GM18517 (cell line): ENCODE results near the gene ARHGAP24.
"Not testable (repeated sequence)": the region's sequence is repeated elsewhere in the genome, so short reads cannot be mapped to it uniquely, and the experiment has no call there.

Experiments
- ATAC-seq: cut with Tn5 transposase; IDR thresholded peaks from one replicate; pipeline ENCODE4 v1.9.1; 2021; ENCODE audit warnings: mild to moderate bottlenecking, moderate library complexity; ENCODE audit not compliant: unreplicated experiment

Gene ARHGAP24

GRCh38 chr4:85993641-85994040, 518.7 kb downstream of the ARHGAP24 start:
- no peak for ATAC-seq

GRCh38 chr4:85994576-85994975, 519.6 kb downstream of the ARHGAP24 start:
- ATAC-seq = no peak

GRCh38 chr4:85995361-85995760, 520.4 kb downstream of the ARHGAP24 start:
- ATAC-seq = no peak

GRCh38 chr4:86001591-86001990, 526.6 kb downstream of the ARHGAP24 start:
- no peak for ATAC-seq

- no peak for ATAC-seq
These were observed 529.1 kb downstream of the ARHGAP24 start for GRCh38 chr4:86004030-86004429.

GRCh38 chr4:86006057-86006456, 531.1 kb downstream of the ARHGAP24 start:
- no peak for ATAC-seq

- no peak for ATAC-seq
These were observed 532.1 kb downstream of the ARHGAP24 start for GRCh38 chr4:86007042-86007441.

- no peak for ATAC-seq
These were observed 536.2 kb downstream of the ARHGAP24 start for GRCh38 chr4:86011117-86011516.

- no peak for ATAC-seq
These were observed 538.7 kb downstream of the ARHGAP24 start for GRCh38 chr4:86013621-86014020.

- ATAC-seq = peak; percentile 88
These were observed 539.6 kb downstream of the ARHGAP24 start for GRCh38 chr4:86014599-86014998.

- ATAC-seq = no peak
These were observed 540.7 kb downstream of the ARHGAP24 start for GRCh38 chr4:86015412-86016350.

- ATAC-seq = no peak
These were observed 544.4 kb downstream of the ARHGAP24 start for GRCh38 chr4:86019362-86019761.

GRCh38 chr4:86019906-86020305, 545.0 kb downstream of the ARHGAP24 start:
- no peak for ATAC-seq

GRCh38 chr4:86021671-86022070, 546.7 kb downstream of the ARHGAP24 start:
- not testable (repeated sequence) for ATAC-seq

GRCh38 chr4:86026720-86027119, 551.8 kb downstream of the ARHGAP24 start:
- no peak for ATAC-seq

- ATAC-seq = no peak
These were observed 557.0 kb downstream of the ARHGAP24 start for GRCh38 chr4:86031927-86032326.

GRCh38 chr4:86032476-86033022, 557.6 kb downstream of the ARHGAP24 start:
- no peak for ATAC-seq

- ATAC-seq = no peak
These were observed 558.2 kb downstream of the ARHGAP24 start for GRCh38 chr4:86033171-86033570.

- ATAC-seq = no peak
These were observed 559.7 kb downstream of the ARHGAP24 start for GRCh38 chr4:86034616-86035015.

- no peak for ATAC-seq
These were observed 560.7 kb downstream of the ARHGAP24 start for GRCh38 chr4:86035688-86036087.

- no peak for ATAC-seq
These were observed 561.8 kb downstream of the ARHGAP24 start for GRCh38 chr4:86036736-86037135.

- no peak for ATAC-seq
These were observed 563.1 kb downstream of the ARHGAP24 start for GRCh38 chr4:86038037-86038436.
